Caki2 (cell line): ENCODE measurements around the gene SNX20. TPM values are rescaled to one million over a fixed set of nuclear protein-coding genes. Genes with fewer than 3 reads are reported as not detected.

Experiments used
- DNase-seq: peaks from one replicate; pipeline ENCODE4 v3.0.0-alpha.2; 2015; ENCODE audit warnings: low read depth
- in situ Hi-C: cut with HindIII; loops from 2 replicates; pipeline ENCODE4 v1.10.0; 2016; ENCODE audit warnings: low sequenced_read_pairs, low pct_unique_long_range_greater_than_20kb, mixed read lengths
- total RNA-seq: library from RNA; depleted of rRNA; stranded (reverse); fragments of >200 nt; shearing (Covaris generic); gene quantifications from 2 replicates; pipeline ENCODE4 v1.2.3, GENCODE V29; 2014; ENCODE audit warnings: low replicate concordance

SNX20 gene
- total RNA-seq, 1 experiment from 2014 or later = not detected

- in situ Hi-C loops = no loop called here
- DNase-seq = no peak
Observed at GRCh38 chr16:50688083-50688482, 7.0 kb upstream of the SNX20 start.

- in situ Hi-C loops = no loop called here
- DNase-seq = no peak
Observed at GRCh38 chr16:50685462-50686063, 4.5 kb upstream of the SNX20 start.

GRCh38 chr16:50684823-50685461 lies 3.8 kb upstream of the SNX20 start:
- no peak for DNase-seq
- in situ Hi-C loops = no loop called here

GRCh38 chr16:50683689-50684374 lies 2.7 kb upstream of the SNX20 start:
- no peak for DNase-seq
- in situ Hi-C loops = no loop called here

DNA sequence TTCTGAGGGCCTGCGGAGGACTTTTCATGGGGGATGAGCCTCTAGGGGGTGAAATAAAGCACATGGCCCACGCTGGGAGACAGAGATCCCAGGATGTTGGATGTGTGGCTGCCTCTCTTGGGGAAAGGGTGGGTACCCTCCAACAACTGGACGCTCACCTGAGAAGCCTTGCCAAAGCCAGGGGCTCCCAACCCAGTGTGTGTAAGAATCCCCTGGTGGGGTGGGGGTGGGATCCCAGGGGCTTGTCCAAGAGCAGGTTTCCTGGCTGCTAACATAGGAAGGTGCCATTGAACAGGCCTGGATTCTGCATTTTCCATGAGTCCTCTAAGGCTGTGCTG lies 587 bp downstream of the SNX20 start:
- no peak for DNase-seq
- in situ Hi-C loops = no loop called here

DNA sequence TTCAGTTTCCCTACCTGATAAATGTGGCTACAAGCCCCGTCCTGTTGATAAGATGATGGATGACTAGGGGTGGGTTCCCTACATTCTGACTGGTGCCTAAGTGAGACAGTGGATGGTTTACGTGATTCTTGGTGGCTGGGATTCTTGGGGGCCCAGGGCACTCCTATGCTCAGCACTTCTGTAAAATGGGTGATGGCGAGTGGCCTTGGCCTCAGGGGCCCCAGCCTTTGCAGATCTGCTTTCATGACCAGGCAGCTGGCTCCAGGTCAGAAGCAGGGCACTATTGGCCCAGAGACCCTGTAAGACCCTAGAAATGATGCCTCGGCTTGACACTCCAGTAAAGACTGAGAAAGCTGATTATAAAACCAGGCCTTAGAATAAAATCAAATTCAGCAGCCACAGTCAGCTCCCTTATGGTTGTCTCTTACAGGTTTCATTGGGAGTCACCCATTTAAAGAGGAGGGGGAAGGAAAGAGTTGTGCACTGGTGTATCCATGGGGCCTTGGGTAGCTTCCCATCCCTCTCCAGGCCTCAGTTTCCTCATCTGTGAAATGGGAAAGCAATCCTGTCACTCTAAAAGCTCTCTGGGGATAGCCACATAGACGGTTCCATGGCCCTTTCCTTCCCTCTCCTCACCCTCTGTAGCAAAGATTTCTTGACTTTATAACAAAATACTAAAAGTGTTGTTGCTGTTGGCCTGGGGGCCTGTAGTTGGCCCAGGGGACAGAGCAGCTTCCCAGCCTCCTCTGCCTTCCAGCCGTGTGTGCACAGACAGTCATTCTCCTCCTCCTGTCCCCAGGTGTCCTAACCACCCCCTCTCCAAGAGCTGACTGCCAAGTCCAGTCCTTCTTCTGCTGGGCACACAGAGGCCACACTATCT lies 1.2 kb downstream of the SNX20 start:
- no peak for DNase-seq
- in situ Hi-C loops = no loop called here

DNA sequence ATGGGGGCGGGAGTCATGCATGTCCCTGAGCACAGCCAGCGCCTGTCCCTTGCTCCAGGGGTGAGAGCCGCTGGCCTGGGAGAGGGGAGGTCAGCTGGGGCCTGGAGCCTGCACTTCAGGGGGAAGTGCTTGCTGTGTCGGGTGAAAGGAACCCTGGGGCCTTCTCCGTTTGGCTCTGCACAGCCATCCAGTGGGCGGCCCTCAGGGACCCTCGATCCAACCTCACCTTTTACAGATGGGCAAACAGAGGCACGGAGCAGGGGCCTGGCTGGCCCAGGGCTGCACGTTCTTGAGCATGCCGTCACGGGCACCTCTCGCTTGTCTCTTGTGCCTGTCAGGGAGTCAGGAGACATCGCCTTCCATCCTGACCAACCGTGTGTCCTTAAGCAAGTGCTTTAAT lies 1.8 kb downstream of the SNX20 start:
- in situ Hi-C loops = no loop called here
- no peak for DNase-seq

- in situ Hi-C loops = no loop called here
- DNase-seq = no peak
Observed at GRCh38 chr16:50678531-50678930, 2.6 kb downstream of the SNX20 start.

GRCh38 chr16:50677351-50677750 lies 3.8 kb downstream of the SNX20 start:
- no peak for DNase-seq
- in situ Hi-C loops = no loop called here

- in situ Hi-C loops = no loop called here
- DNase-seq = no peak
Observed at GRCh38 chr16:50676684-50677225, 4.4 kb downstream of the SNX20 start.

DNA sequence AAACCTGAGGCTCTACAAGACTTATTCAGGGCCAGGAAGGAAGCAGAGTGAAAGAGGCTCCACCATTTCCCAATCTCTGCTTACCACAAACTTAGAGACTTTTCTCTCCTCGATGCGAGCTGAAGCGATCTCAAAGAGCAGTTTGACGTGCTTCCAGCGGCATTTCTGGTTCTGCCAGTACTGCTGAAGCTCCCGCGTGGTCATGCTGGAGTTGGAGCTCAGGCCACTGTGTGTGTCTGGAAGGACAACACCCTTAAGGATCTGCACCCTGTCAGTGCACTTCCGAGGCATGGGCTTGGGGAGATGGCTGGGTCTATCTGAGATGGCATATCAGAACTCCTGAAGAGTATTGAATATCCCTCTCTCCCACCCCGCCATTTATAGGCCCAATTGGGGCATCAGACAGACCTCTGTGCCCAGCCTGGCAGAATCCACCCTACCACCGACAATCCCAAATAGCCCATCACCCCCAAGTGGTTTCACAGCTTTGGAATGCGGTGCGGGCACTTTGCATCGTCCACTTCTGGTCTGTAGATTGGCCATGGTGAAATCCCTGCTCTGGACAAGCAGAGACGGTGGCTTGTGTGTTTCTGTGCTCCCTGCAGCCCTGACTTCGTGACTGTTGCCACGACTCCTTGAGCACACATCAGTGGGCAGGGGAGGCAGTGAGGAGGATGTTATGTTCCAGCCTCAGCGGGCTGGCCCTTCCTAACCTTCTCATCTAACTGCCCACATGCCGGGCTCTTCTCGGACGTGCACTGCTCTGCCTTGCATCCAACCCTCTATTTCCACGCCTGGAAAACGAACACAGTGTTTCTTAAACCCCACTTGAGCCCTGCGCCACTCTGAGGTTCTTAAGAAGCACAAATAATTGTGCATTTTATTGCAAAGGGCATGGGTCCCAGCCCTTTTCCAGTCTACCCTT lies 5.2 kb downstream of the SNX20 start:
- in situ Hi-C loops = no loop called here
- DNase-seq = no peak

GRCh38 chr16:50674831-50675230 lies 6.3 kb downstream of the SNX20 start:
- DNase-seq = no peak
- in situ Hi-C loops = no loop called here

DNA sequence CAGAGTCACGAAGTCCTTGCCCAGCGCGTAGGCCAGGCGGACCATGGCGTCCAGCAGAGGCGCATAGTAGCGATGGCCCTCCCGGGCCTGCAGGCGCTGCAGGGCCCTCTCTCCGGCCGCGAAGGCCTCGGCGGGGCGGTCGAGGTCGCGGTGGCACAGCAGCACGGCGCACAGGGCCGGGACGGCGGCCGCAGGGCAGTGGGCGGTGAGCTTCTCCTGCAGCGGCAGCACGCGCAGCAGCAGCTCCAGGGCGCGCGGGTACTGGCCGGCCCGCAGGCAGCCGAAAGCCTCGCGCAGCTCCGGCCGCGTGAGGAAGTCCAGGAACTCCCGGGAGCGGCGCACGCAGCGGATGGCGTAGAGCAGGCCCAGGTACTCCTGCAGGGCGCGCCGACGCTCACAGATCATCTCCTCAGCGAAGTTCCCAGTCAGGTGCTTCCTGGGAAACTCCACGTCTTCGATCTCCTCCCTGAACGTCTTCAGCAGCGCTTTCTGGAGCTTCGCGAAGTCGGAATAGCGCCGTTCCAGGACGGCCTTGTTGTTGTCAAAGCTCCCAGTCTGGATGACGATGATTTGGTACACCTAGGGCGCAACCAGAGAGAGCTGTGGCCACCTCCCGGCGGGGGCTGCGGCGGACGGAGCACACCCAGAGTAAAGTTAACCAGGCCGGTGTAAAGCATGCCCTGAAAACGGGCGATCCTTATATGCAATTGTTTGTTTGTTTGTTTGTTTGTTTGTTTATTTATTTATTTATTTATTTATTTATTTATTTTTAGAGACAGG lies 7.4 kb downstream of the SNX20 start:
- in situ Hi-C loops = no loop called here
- no peak for DNase-seq

- in situ Hi-C loops = no loop called here
- DNase-seq = no peak
Observed at GRCh38 chr16:50671644-50672260, 9.4 kb downstream of the SNX20 start.

DNA sequence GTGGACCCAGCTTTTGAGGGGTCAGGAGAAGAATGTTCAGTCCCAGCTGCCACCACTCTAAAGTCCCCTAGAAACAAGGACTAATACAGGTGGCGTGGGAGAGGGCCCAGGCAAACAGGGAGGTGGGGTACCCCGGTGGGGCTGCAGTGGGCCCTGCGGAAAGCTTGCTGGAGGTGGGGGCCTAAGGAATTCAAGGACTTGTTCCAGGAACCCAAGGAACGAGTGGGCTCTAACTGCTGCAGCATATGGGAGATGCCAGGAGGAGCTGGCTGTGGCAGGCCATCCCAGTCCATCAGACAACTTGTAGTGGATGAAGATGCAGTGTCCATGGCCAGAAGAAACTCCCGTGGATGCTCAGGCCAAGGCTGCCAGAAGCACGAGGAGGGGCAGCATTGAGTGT lies 10.6 kb downstream of the SNX20 start:
- in situ Hi-C loops = no loop called here
- no peak for DNase-seq

DNA sequence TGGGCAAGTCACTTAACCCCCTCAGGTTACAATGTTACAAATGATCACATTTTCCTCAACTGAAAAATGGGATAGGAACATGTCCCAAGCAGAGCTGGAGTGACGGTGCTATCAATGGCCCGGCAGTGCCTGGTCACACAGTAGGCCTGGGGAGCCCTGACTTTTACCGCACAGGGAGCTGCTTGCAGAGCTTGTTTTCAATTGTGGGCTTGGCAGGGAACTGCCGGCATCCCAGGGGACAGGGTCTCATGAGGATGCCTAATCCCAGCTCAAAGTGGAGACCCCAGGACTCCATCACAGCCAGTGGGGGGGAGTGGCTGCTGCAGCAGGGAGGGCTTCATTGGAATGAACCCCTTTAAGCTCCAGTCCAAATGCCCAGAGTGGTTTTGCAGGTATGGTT lies 11.4 kb downstream of the SNX20 start:
- in situ Hi-C loops = no loop called here
- no peak for DNase-seq
